Uterus (tissue), 4 donors: ENCODE results near the gene EPHB2. TPM values are rescaled to one million over a fixed set of nuclear protein-coding genes. Genes with fewer than 3 reads are reported as not detected.
"Not testable (repeated sequence)": the region's sequence is repeated elsewhere in the genome, so short reads cannot be mapped to it uniquely, and the experiment has no call there.

Source experiments
- DNase-seq, 2 donors: peaks; one replicate each; pipeline ENCODE4 v3.0.0-alpha.2; 2019 to 2020
- H3K27ac ChIP-seq, 2 donors: fragments of 200-600 bp; sonication (generic); 1 replicate in 1 of 2; 2 replicates in 1 of 2; pipeline ENCODE4 v1.5.1; 2016 to 2018
- H3K27me3 ChIP-seq, 2 donors: fragments of 200-600 bp; sonication (generic); one replicate each; pipeline ENCODE4 v1.5.1; 2018 to 2019; ENCODE audit warnings: control low read depth in 1 of 2
- H3K36me3 ChIP-seq, 2 donors: fragments of 200-600 bp; sonication (generic); one replicate each; pipeline ENCODE4 v1.5.1; 2019; ENCODE audit warnings: control low read depth in 1 of 2
- H3K4me1 ChIP-seq, 2 donors: fragments of 200-600 bp; sonication (generic); one replicate each; pipeline ENCODE4 v1.5.1; 2018 to 2019; ENCODE audit warnings: control low read depth in 1 of 2
- H3K4me3 ChIP-seq, 2 donors: fragments of 200-600 bp; sonication (generic); 1 replicate in 1 of 2; 2 replicates in 1 of 2; pipeline ENCODE4 v1.5.1; 2018 to 2019; ENCODE audit warnings: mild to moderate bottlenecking in 1 of 2
- H3K9me3 ChIP-seq, 2 donors: fragments of 200-600 bp; sonication (generic); one replicate each; pipeline ENCODE4 v1.5.1; 2019; ENCODE audit warnings: control low read depth in 1 of 2
- POLR2A ChIP-seq, 2 donors: fragments of 450-650 bp; IDR thresholded peaks; one replicate each; pipeline ENCODE4 v1.6.1; 2016; ENCODE audit warnings: antibody characterized with exemption in 2 of 2, mild to moderate bottlenecking in 1 of 2, moderate library complexity in 1 of 2
- intact Hi-C: fragments of 100-400 bp; cut with DNase I; formaldehyde crosslinking; loops from one replicate; pipeline ENCODE4 v1.15.1; 2023; ENCODE audit warnings: low total_unique reads
- total RNA-seq, 4 donors: library from RNA; depleted of rRNA in 3 of 4; stranded (reverse); fragments of >200 nt in 3 of 4; gene quantifications; one replicate each; pipeline versions ENCODE4 v1.1.0 to v1.2.4, GENCODE V29; 2014 to 2023
- TF ChIP-seq, protein P1 (sequence below), 4 experiments: fragments of 200-600 bp in 2 of 4; fragments of 450-650 bp in 2 of 4; sonication (generic) in 2 of 4; IDR thresholded peaks; one replicate each; pipeline ENCODE4 v1.5.1; 2016 to 2019; ENCODE audit warnings: antibody characterized with exemption in 4 of 4, mild to moderate bottlenecking in 2 of 4, moderate library complexity in 1 of 4
- donor health status: DM: yes; HTN: yes; CAD: no.

The EPHB2 gene
- total RNA-seq, 4 donors from 2014 or later = under 0.01 to 49.6 (median 2.2) TPM

GRCh38 chr1:22830041-22830566, 119.5 kb downstream of the EPHB2 start:
- H3K4me3 ChIP-seq = no peak overlapping the region
- H3K27me3 ChIP-seq = no peaks in the 10 kb centered on the region
- no peaks in the 10 kb centered on the region for H3K36me3 ChIP-seq
- intact Hi-C loops = no loop called here
- H3K4me1 ChIP-seq = no peaks in the 10 kb centered on the region
- no peak overlapping the region for H3K27ac ChIP-seq
- TF ChIP-seq POLR2A (IDR thresholded peaks at IDR 0.05) = no peak
- TF ChIP-seq, protein P1, sequence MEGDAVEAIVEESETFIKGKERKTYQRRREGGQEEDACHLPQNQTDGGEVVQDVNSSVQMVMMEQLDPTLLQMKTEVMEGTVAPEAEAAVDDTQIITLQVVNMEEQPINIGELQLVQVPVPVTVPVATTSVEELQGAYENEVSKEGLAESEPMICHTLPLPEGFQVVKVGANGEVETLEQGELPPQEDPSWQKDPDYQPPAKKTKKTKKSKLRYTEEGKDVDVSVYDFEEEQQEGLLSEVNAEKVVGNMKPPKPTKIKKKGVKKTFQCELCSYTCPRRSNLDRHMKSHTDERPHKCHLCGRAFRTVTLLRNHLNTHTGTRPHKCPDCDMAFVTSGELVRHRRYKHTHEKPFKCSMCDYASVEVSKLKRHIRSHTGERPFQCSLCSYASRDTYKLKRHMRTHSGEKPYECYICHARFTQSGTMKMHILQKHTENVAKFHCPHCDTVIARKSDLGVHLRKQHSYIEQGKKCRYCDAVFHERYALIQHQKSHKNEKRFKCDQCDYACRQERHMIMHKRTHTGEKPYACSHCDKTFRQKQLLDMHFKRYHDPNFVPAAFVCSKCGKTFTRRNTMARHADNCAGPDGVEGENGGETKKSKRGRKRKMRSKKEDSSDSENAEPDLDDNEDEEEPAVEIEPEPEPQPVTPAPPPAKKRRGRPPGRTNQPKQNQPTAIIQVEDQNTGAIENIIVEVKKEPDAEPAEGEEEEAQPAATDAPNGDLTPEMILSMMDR (IDR thresholded peaks at IDR 0.05) = no peak
- no peak for DNase-seq
- H3K9me3 ChIP-seq = no peaks in the 10 kb centered on the region

- Histone ChIP-seq H3K9me3 (no peaks in the 10 kb centered on the region), H3K36me3 (no peaks in the 10 kb centered on the region), H3K27ac (no peak overlapping the region), H3K4me3 (no peak overlapping the region), H3K27me3 (no peaks in the 10 kb centered on the region), H3K4me1 (no peaks in the 10 kb centered on the region)
- no peak for DNase-seq
- TF ChIP-seq, protein P1 (IDR thresholded peaks at IDR 0.05) = no peak
- no peak for TF ChIP-seq POLR2A (IDR thresholded peaks at IDR 0.05)
- intact Hi-C loops = no loop called here
Observed at GRCh38 chr1:22830757-22831340, 120.2 kb downstream of the EPHB2 start.

DNA sequence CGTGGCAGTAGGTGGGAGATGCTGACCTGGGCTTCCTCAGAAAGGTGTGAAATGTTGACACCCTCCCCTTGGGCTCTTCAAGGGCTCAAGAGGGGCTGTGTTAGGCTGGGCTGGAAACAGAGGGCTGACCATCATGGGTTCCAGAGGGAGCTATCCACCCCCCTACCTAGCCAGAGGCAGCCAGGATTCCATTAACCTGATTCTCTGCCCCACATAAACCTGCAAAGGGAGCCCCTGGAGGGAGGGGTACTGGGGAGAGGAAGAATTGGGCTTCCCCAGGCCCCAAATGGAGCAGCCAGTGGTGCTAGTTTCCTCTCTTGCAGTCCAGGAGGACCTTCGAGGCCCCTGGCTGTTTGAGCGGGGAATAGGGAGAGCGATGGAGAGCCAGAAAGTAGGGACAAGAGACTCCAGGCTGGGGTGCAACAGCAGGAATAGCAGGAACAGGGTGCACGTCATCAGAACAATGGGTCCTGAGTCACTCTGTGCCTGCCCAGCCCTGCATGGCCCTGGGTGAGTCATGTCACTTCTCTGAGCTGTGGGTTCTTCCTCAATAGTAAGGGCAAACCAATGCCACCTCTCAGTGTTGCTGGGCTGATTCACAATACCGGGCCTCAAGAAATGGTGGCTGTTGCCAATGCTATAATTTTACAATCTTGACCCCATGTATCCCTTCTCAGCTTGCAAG, 121.2 kb downstream of the EPHB2 start:
- H3K4me1 ChIP-seq = no peaks in the 10 kb centered on the region
- H3K4me3 ChIP-seq = no peak overlapping the region
- H3K27me3 ChIP-seq = no peaks in the 10 kb centered on the region
- H3K36me3 ChIP-seq = no peaks in the 10 kb centered on the region
- intact Hi-C loops = no loop called here
- no peak for DNase-seq
- H3K27ac ChIP-seq = no peak overlapping the region
- TF ChIP-seq POLR2A (IDR thresholded peaks at IDR 0.05) = no peak
- TF ChIP-seq, protein P1 (IDR thresholded peaks at IDR 0.05) = no peak
- no peaks in the 10 kb centered on the region for H3K9me3 ChIP-seq

DNA sequence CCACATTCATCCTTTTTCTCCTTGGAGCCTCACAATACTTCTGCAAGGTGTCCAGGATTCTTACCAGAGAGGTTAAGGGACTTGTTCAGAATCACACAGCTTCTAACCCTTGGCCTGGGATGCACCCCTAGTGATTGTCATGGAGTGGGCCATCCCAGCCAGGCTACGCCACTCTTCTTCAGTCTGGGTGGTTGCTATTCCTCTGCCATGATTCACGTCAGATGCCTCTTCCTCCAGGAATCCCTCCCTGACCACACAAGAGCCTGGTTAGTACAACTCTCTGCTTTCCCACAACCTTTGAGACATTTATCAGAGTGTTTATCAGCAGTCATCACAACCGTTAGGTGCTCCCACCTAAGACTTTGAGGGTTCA, 121.8 kb downstream of the EPHB2 start:
- H3K4me1 ChIP-seq = no peaks in the 10 kb centered on the region
- no peaks in the 10 kb centered on the region for H3K9me3 ChIP-seq
- TF ChIP-seq POLR2A (IDR thresholded peaks at IDR 0.05) = no peak
- TF ChIP-seq, protein P1 (IDR thresholded peaks at IDR 0.05) = no peak
- no peak overlapping the region for H3K27ac ChIP-seq
- H3K27me3 ChIP-seq = no peaks in the 10 kb centered on the region
- intact Hi-C loops = no loop called here
- no peak overlapping the region for H3K4me3 ChIP-seq
- H3K36me3 ChIP-seq = no peaks in the 10 kb centered on the region
- DNase-seq = no peak

GRCh38 chr1:22833699-22834098, 123.1 kb downstream of the EPHB2 start:
- DNase-seq = no peak
- TF ChIP-seq, protein P1 (IDR thresholded peaks at IDR 0.05) = no peak
- TF ChIP-seq POLR2A (IDR thresholded peaks at IDR 0.05) = no peak
- H3K9me3 ChIP-seq = no peaks in the 10 kb centered on the region
- H3K4me1 ChIP-seq = no peaks in the 10 kb centered on the region
- H3K36me3 ChIP-seq = no peaks in the 10 kb centered on the region
- intact Hi-C loops = no loop called here
- no peaks in the 10 kb centered on the region for H3K27me3 ChIP-seq
- H3K4me3 ChIP-seq = no peak overlapping the region
- no peak overlapping the region for H3K27ac ChIP-seq

DNA sequence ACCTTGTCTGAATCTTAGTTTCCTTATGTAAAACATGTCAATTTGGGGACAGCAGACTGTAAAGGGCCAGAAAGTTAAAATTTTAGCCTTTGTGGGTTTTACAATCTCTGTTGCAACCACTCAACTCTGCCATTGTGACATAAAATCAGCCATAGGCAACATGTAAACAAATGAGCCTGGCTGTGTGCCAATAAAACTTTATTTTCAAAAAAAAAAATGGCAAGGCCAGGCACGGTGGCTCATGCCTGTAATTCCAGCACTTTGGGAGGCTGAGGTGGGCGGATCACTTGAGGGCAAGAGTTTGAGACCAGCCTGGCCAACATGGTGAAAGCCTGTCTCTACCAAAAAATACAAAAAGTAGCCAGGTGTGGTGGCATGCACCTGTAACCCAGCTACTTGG, 123.8 kb downstream of the EPHB2 start:
- H3K4me1 ChIP-seq, H3K36me3 ChIP-seq, H3K4me3 ChIP-seq, H3K9me3 ChIP-seq, intact Hi-C loops, H3K27me3 ChIP-seq, DNase-seq, H3K27ac ChIP-seq: not testable (repeated sequence)
